Activated CD4-positive, alpha-beta T cell treated with anti-CD3 and anti-CD28 coated beads, Interleukin-2, amount 10 ng/mL, durations not matched to agents 24 days and 14 days (primary cell): ENCODE results near the gene RAD51B. TPM values are rescaled to one million over a fixed set of nuclear protein-coding genes. Genes with fewer than 3 reads are reported as not detected.

Source experiments
- DNase-seq: peaks from one replicate; pipeline ENCODE4 v3.0.0; 2022
- H3K27ac Mint-ChIP-seq: one replicate; pipeline ENCODE4 v1.8.0; 2022; ENCODE audit warnings: mild to moderate bottlenecking, mixed read lengths
- H3K27me3 Mint-ChIP-seq: one replicate; pipeline ENCODE4 v1.8.0; 2022; ENCODE audit warnings: mixed read lengths
- H3K36me3 Mint-ChIP-seq: one replicate; pipeline ENCODE4 v1.8.0; 2022; ENCODE audit warnings: low read depth, mild to moderate bottlenecking, mixed read lengths
- H3K4me1 Mint-ChIP-seq: one replicate; pipeline ENCODE4 v1.8.0; 2021; ENCODE audit warnings: mixed read lengths
- H3K4me3 Mint-ChIP-seq: one replicate; pipeline ENCODE4 v1.8.0; 2022; ENCODE audit warnings: mild to moderate bottlenecking, moderate library complexity, mixed read lengths
- H3K9me3 Mint-ChIP-seq: one replicate; pipeline ENCODE4 v1.8.0; 2021; ENCODE audit warnings: mixed read lengths
- intact Hi-C: fragments of 100-400 bp; cut with micrococcal nuclease; formaldehyde crosslinking; loops from one replicate; pipeline ENCODE4 v1.15.1; 2023
- total RNA-seq: library from RNA; stranded (reverse); gene quantifications from 2 replicates; pipeline ENCODE4 v1.2.3, GENCODE V29; 2022

Gene RAD51B
- total RNA-seq, 1 donor from 2014 or later, result 29.3 TPM

- Mint-ChIP-seq H3K27ac (no peak overlapping the region), H3K4me3 (no peak overlapping the region), H3K36me3 (no peaks in the 10 kb centered on the region), H3K9me3 (peaks cover 4% of the 10 kb centered on the region), H3K4me1 (peaks cover 4% of the 10 kb centered on the region), H3K27me3 (no peaks in the 10 kb centered on the region)
- intact Hi-C loops, result no loop called here
- no peak for DNase-seq
These were observed 500.9 kb downstream of the RAD51B start for GRCh38 chr14:68320495-68320894.

GRCh38 chr14:68322940-68323620 is 503.5 kb downstream of the RAD51B start:
- Mint-ChIP-seq H3K4me3 (no peak overlapping the region), H3K4me1 (peaks cover 4% of the 10 kb centered on the region), H3K9me3 (no peaks in the 10 kb centered on the region), H3K27ac (no peak overlapping the region), H3K27me3 (no peaks in the 10 kb centered on the region), H3K36me3 (no peaks in the 10 kb centered on the region)
- intact Hi-C loops, result no loop called here
- no peak for DNase-seq

- H3K4me1 Mint-ChIP-seq, result peaks cover 4% of the 10 kb centered on the region
- H3K27ac Mint-ChIP-seq, result no peak overlapping the region
- no peak overlapping the region for H3K4me3 Mint-ChIP-seq
- H3K36me3 Mint-ChIP-seq, result no peaks in the 10 kb centered on the region
- H3K9me3 Mint-ChIP-seq, result no peaks in the 10 kb centered on the region
- intact Hi-C loops, result no loop called here
- no peak for DNase-seq
- no peaks in the 10 kb centered on the region for H3K27me3 Mint-ChIP-seq
These were observed 505.8 kb downstream of the RAD51B start for GRCh38 chr14:68325267-68325807.

- no peaks in the 10 kb centered on the region for H3K4me1 Mint-ChIP-seq
- H3K27ac Mint-ChIP-seq, result no peak overlapping the region
- no peak for DNase-seq
- H3K27me3 Mint-ChIP-seq, result no peaks in the 10 kb centered on the region
- intact Hi-C loops, result no loop called here
- no peaks in the 10 kb centered on the region for H3K36me3 Mint-ChIP-seq
- no peak overlapping the region for H3K4me3 Mint-ChIP-seq
- no peaks in the 10 kb centered on the region for H3K9me3 Mint-ChIP-seq
These were observed 507.7 kb downstream of the RAD51B start for GRCh38 chr14:68327231-68327630.

- no peaks in the 10 kb centered on the region for H3K36me3 Mint-ChIP-seq
- intact Hi-C loops, result no loop called here
- peaks cover 1% of the 10 kb centered on the region for H3K27me3 Mint-ChIP-seq
- DNase-seq, result no peak
- H3K4me1 Mint-ChIP-seq, result no peaks in the 10 kb centered on the region
- H3K9me3 Mint-ChIP-seq, result no peaks in the 10 kb centered on the region
- H3K27ac Mint-ChIP-seq, result no peak overlapping the region
- H3K4me3 Mint-ChIP-seq, result no peak overlapping the region
These were observed 508.9 kb downstream of the RAD51B start for GRCh38 chr14:68328509-68328908.

- Mint-ChIP-seq H3K27ac (no peak overlapping the region), H3K4me1 (peaks cover 4% of the 10 kb centered on the region), H3K36me3 (no peaks in the 10 kb centered on the region), H3K27me3 (peaks cover 1% of the 10 kb centered on the region), H3K9me3 (no peaks in the 10 kb centered on the region), H3K4me3 (no peak overlapping the region)
- no peak for DNase-seq
- intact Hi-C loops, result no loop called here
These were observed 511.8 kb downstream of the RAD51B start for GRCh38 chr14:68331426-68331825.

- Mint-ChIP-seq H3K36me3 (no peaks in the 10 kb centered on the region), H3K27me3 (peaks cover 1% of the 10 kb centered on the region), H3K9me3 (no peaks in the 10 kb centered on the region), H3K4me3 (no peak overlapping the region), H3K4me1 (peaks cover 4% of the 10 kb centered on the region), H3K27ac (no peak overlapping the region)
- intact Hi-C loops, result no loop called here
- DNase-seq, result no peak
These were observed 512.4 kb downstream of the RAD51B start for GRCh38 chr14:68331991-68332390.

GRCh38 chr14:68333262-68333661 is 513.7 kb downstream of the RAD51B start:
- Mint-ChIP-seq H3K27ac (no peak overlapping the region), H3K9me3 (no peaks in the 10 kb centered on the region), H3K36me3 (no peaks in the 10 kb centered on the region), H3K4me1 (peaks cover 4% of the 10 kb centered on the region), H3K4me3 (no peak overlapping the region), H3K27me3 (peaks cover 1% of the 10 kb centered on the region)
- DNase-seq, result no peak
- intact Hi-C loops, result no loop called here

- H3K9me3 Mint-ChIP-seq, result no peaks in the 10 kb centered on the region
- no peak overlapping the region for H3K27ac Mint-ChIP-seq
- peaks cover 4% of the 10 kb centered on the region for H3K4me1 Mint-ChIP-seq
- no peak overlapping the region for H3K4me3 Mint-ChIP-seq
- peaks cover 1% of the 10 kb centered on the region for H3K27me3 Mint-ChIP-seq
- no peak for DNase-seq
- H3K36me3 Mint-ChIP-seq, result no peaks in the 10 kb centered on the region
- intact Hi-C loops, result no loop called here
These were observed 515.7 kb downstream of the RAD51B start for GRCh38 chr14:68335312-68335711.

- intact Hi-C loops, result no loop called here
- H3K27me3 Mint-ChIP-seq, result peaks cover 1% of the 10 kb centered on the region
These were observed 516.6 kb downstream of the RAD51B start for GRCh38 chr14:68336165-68336564.

GRCh38 chr14:68337279-68337678 is 517.7 kb downstream of the RAD51B start:
- no peak overlapping the region for H3K4me3 Mint-ChIP-seq

More at GRCh38 chr14:68336165-68336564, 516.6 kb downstream of the RAD51B start:
- no peak overlapping the region for H3K27ac Mint-ChIP-seq
- peaks cover 4% of the 10 kb centered on the region for H3K4me1 Mint-ChIP-seq
- no peaks in the 10 kb centered on the region for H3K36me3 Mint-ChIP-seq
- DNase-seq, result no peak
- no peaks in the 10 kb centered on the region for H3K9me3 Mint-ChIP-seq
- H3K4me3 Mint-ChIP-seq, result no peak overlapping the region

GRCh38 chr14:68340262-68340661 is 520.7 kb downstream of the RAD51B start:
- intact Hi-C loops, result no loop called here
- H3K4me1 Mint-ChIP-seq, result peaks cover 15% of the 10 kb centered on the region
- no peak for DNase-seq
- no peaks in the 10 kb centered on the region for H3K27me3 Mint-ChIP-seq
- no peak overlapping the region for H3K27ac Mint-ChIP-seq
- H3K4me3 Mint-ChIP-seq, result no peak overlapping the region
- H3K36me3 Mint-ChIP-seq, result peaks cover 6% of the 10 kb centered on the region
- peaks cover 4% of the 10 kb centered on the region for H3K9me3 Mint-ChIP-seq

More at GRCh38 chr14:68337279-68337678, 517.7 kb downstream of the RAD51B start:
- H3K4me1 Mint-ChIP-seq, result peaks cover 12% of the 10 kb centered on the region
- no peak for DNase-seq
- intact Hi-C loops, result no loop called here
- H3K27me3 Mint-ChIP-seq, result peaks cover 1% of the 10 kb centered on the region
- no peaks in the 10 kb centered on the region for H3K36me3 Mint-ChIP-seq
- H3K9me3 Mint-ChIP-seq, result no peaks in the 10 kb centered on the region
- no peak overlapping the region for H3K27ac Mint-ChIP-seq

GRCh38 chr14:68341411-68342212 is 522.0 kb downstream of the RAD51B start:
- Mint-ChIP-seq H3K4me1 (peaks cover 11% of the 10 kb centered on the region), H3K27ac (no peak overlapping the region), H3K27me3 (no peaks in the 10 kb centered on the region), H3K9me3 (peaks cover 9% of the 10 kb centered on the region), H3K36me3 (peaks cover 6% of the 10 kb centered on the region), H3K4me3 (no peak overlapping the region)
- no peak for DNase-seq
- intact Hi-C loops, result no loop called here

- Mint-ChIP-seq H3K9me3 (peaks cover 14% of the 10 kb centered on the region), H3K4me3 (no peak overlapping the region), H3K27me3 (no peaks in the 10 kb centered on the region), H3K27ac (no peak overlapping the region), H3K4me1 (peaks cover 11% of the 10 kb centered on the region), H3K36me3 (peaks cover 8% of the 10 kb centered on the region)
- DNase-seq, result no peak
- intact Hi-C loops, result no loop called here
These were observed 522.7 kb downstream of the RAD51B start for GRCh38 chr14:68342216-68342763.
